ENCODE data around the gene ZNF426.
A peak's percentile ranks its signal among the peaks of the same experiment; 100 is the strongest.
"Not testable (repeated sequence)": the region's sequence is repeated elsewhere in the genome, so short reads cannot be mapped to it uniquely, and the experiment has no call there.

Gene ZNF426

DNA sequence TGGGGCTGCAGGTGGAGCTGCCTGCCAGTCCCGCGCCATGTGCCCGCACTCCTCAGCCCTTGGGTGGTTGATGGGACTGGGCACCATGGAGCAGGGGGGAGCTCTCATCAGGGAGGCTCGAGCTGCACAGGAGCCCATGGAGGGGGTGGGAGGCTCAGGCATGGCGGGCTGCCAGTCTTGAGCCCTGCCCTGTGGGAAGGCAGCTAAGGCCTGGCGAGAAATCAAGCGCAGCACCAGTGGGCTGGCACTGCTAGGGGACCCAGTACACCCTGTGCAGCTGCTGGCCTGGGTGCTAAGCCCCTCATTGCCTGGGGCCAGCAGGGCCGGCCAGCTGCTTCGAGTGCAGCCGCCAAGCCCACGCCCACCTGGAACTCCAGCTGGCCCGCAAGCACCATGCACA, 2.8 kb upstream of the ZNF426 start:
- not testable (repeated sequence) for H3K27me3 ChIP-seq (ENCODE audit: insufficient read depth, low read length); H3K4me3 ChIP-seq (ENCODE audit: low read length); H3K27ac ChIP-seq (ENCODE audit: low read depth, low read length); H3K9ac ChIP-seq (ENCODE audit: low read depth, low read length); H3K4me1 ChIP-seq (ENCODE audit: insufficient read depth, low read length); H3K36me3 ChIP-seq (ENCODE audit: insufficient read depth, low read length)
- WGBS, result 93% methylated on average over 12 of the region's 12 CpGs
- H3K9me3 ChIP-seq (ENCODE audit: insufficient read depth, low read depth, low read length), result peaks cover 15% of the 10 kb centered on the region

DNA sequence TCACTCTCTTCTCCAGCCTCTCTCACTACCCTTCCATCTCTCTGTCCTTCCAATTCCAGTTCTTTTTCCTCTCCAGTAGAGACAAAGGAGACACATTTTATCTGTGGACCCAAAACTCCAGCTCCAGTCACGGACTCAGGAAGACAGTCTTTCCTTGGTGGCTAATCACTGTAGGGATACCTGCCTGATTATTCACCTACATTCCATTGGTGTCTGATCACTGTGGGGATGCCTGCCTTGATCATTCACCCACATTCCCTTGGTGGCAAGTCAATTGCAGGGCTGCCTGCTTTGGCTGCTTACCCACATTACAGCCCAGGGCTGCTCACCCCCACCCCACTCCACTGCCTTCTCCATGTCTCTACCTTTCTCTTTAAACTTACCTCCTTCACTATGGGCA, 1.5 kb upstream of the ZNF426 start:
- H3K27ac ChIP-seq (ENCODE audit: low read depth, low read length); H3K9ac ChIP-seq (ENCODE audit: low read depth, low read length); H3K4me1 ChIP-seq (ENCODE audit: insufficient read depth, low read length); H3K4me3 ChIP-seq (ENCODE audit: low read length); H3K27me3 ChIP-seq (ENCODE audit: insufficient read depth, low read length): not testable (repeated sequence)
- Histone ChIP-seq H3K9me3 (ENCODE audit: insufficient read depth, low read depth, low read length) (peaks cover 26% of the 10 kb centered on the region), H3K36me3 (ENCODE audit: insufficient read depth, low read length) (peaks cover 20% of the 10 kb centered on the region)
- 96% methylated on average over 1 of the region's 1 CpG for WGBS

DNA sequence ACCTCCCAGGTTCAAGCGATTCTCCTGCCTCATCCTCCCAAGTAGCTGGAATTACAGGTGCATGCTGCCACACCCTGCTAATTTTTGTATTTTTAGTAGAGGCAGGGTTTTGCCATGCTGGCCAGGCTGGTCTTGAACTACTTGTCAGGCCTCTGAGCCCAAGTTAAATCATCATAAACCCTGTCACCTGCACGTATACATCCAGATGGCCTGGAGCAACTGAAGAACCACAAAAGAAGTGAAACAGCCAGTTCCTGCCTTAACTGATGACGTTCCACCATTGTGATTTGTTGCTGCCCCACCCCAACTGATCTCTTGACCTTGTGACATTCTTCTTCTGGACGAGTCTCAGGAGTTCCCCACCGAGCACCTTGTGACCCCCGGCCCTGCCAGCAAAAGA, 756 bp upstream of the ZNF426 start:
- peak overlapping the region; percentile 83; the same call in 1 of the 2 replicates for H3K9ac ChIP-seq (ENCODE audit: low read depth, low read length)
- peaks cover 27% of the 10 kb centered on the region for H3K36me3 ChIP-seq (ENCODE audit: insufficient read depth, low read length)
- H3K4me1 ChIP-seq (ENCODE audit: insufficient read depth, low read length); H3K27ac ChIP-seq (ENCODE audit: low read depth, low read length); H3K27me3 ChIP-seq (ENCODE audit: insufficient read depth, low read length): not testable (repeated sequence)
- 84% methylated on average over 6 of the region's 6 CpGs for WGBS
- H3K4me3 ChIP-seq (ENCODE audit: low read length), result peak overlapping the region; percentile 92
- peaks cover 33% of the 10 kb centered on the region for H3K9me3 ChIP-seq (ENCODE audit: insufficient read depth, low read depth, low read length)

DNA sequence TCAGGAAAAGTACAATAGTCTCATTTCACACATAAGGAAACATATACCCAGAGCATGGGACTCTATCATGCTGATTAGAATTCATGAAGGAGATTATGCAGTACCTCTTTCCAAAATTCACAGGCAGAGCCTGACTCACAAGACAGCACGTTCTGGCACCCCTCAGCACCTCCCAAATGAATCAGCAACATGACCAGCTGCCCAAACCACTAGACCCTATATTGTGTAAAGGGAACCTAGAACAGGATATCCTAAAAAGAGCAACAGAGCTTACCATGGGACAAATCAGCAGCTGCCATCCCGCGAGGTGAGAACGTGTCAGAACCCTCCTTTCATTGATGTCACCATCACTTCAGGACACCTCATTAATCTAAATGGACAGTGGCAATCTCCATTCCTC, 2.5 kb downstream of the ZNF426 start:
- H3K4me3 ChIP-seq (ENCODE audit: low read length), result no peak overlapping the region
- H3K9ac ChIP-seq (ENCODE audit: low read depth, low read length), result no peak overlapping the region
- H3K27me3 ChIP-seq (ENCODE audit: insufficient read depth, low read length), result no peaks in the 10 kb centered on the region
- H3K9me3 ChIP-seq (ENCODE audit: insufficient read depth, low read depth, low read length), result peaks cover 59% of the 10 kb centered on the region
- peaks cover 59% of the 10 kb centered on the region for H3K36me3 ChIP-seq (ENCODE audit: insufficient read depth, low read length)
- no peaks in the 10 kb centered on the region for H3K4me1 ChIP-seq (ENCODE audit: insufficient read depth, low read length)
- no peak overlapping the region for H3K27ac ChIP-seq (ENCODE audit: low read depth, low read length)
- 96% methylated on average over 4 of the region's 4 CpGs for WGBS

DNA sequence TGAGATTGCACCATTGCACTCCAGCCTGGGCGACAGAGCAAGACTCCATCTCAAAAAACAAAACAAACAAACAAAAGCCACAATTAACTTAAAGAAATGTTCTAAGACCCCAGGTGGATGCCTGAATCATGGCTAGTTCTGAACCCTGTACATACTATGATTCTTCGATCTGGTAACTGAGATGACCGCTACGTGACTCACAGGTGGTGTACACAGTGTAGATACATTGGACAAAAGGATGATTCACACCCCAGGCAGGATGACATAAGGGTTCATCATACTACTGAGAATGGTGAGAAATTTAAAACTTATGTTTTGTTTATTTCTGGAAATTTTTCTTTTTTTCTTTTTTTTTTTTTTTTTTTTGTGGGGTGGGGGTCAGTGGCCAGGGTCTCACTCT, 6.5 kb downstream of the ZNF426 start:
- Histone ChIP-seq H3K27ac (ENCODE audit: low read depth, low read length) (no peak overlapping the region), H3K9ac (ENCODE audit: low read depth, low read length) (no peak overlapping the region), H3K36me3 (ENCODE audit: insufficient read depth, low read length) (peaks cover 99% of the 10 kb centered on the region), H3K4me1 (ENCODE audit: insufficient read depth, low read length) (no peaks in the 10 kb centered on the region), H3K27me3 (ENCODE audit: insufficient read depth, low read length) (no peaks in the 10 kb centered on the region), H3K9me3 (ENCODE audit: insufficient read depth, low read depth, low read length) (peaks cover 89% of the 10 kb centered on the region), H3K4me3 (ENCODE audit: low read length) (no peak overlapping the region)
- WGBS, result 99% methylated on average over 4 of the region's 4 CpGs

DNA sequence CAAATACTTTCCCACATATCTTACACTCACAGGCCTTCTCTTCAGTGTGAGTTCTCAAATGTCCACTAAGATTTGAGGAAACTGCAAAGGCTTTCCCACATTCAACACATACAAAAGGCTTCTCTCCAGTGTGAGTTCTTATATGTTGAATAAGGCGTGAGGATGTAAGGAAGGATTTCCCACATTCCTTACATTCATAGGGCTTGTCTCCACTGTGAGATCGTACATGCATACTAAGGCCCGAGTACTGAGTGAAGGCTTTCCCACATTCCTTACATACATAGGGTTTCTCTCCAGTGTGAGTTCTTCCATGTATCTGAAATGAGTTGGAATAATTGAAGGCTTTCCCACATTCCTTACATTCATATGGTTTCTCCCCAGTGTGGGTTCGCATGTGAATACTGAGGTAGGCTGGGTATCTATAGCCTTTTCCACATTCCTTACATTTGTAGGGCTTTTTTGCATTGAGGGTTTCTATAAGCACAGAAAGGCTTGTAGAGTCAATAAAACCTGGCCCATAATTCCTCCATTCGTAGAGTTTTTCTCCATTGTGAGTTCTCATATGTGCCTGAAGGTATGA, 9.6 kb downstream of the ZNF426 start:
- Histone ChIP-seq H3K4me3 (ENCODE audit: low read length) (peak overlapping the region; percentile 30), H3K4me1 (ENCODE audit: insufficient read depth, low read length) (no peaks in the 10 kb centered on the region), H3K27me3 (ENCODE audit: insufficient read depth, low read length) (no peaks in the 10 kb centered on the region), H3K36me3 (ENCODE audit: insufficient read depth, low read length) (peaks cover 95% of the 10 kb centered on the region), H3K9ac (ENCODE audit: low read depth, low read length) (no peak overlapping the region), H3K9me3 (ENCODE audit: insufficient read depth, low read depth, low read length) (peaks cover 94% of the 10 kb centered on the region), H3K27ac (ENCODE audit: low read depth, low read length) (no peak overlapping the region)
- 100% methylated on average over 2 of the region's 5 CpGs for WGBS

DNA sequence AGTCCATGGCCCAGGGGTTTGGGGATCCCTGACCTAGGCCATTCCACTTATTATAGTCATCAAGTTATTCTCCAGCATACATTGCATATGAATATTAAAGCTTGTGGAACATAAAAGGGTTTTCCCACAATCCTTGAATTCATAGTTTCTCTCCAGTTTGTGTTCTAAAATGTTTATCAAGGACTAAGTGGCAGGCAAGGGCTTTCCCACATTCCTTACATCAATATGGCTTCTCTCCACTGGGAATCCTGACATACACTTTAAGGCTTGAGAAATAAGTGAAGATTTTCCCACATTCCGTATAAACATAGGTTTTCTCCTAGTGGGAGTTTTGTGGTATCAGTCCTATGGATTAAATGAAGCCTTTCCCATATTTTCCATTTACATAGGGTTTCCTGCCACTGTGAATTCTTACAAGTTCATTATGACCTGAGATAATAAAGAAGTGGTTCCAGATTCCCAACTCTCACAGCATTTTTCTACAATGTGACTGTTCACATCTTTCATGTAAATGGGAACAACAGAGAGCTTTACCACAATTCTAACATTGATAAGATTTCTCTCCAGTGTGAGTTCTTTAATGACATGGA, 14.5 kb downstream of the ZNF426 start:
- Histone ChIP-seq H3K36me3 (ENCODE audit: insufficient read depth, low read length) (peaks cover 54% of the 10 kb centered on the region), H3K27me3 (ENCODE audit: insufficient read depth, low read length) (no peaks in the 10 kb centered on the region), H3K9me3 (ENCODE audit: insufficient read depth, low read depth, low read length) (peaks cover 95% of the 10 kb centered on the region), H3K4me3 (ENCODE audit: low read length) (0 out of 2 replicates have a peak overlapping the region, but pooled peaks have one; percentile 7), H3K4me1 (ENCODE audit: insufficient read depth, low read length) (no peaks in the 10 kb centered on the region), H3K9ac (ENCODE audit: low read depth, low read length) (no peak overlapping the region), H3K27ac (ENCODE audit: low read depth, low read length) (no peak overlapping the region)
- WGBS, result no CpG with 5 or more reads among the region's 1 CpG

DNA sequence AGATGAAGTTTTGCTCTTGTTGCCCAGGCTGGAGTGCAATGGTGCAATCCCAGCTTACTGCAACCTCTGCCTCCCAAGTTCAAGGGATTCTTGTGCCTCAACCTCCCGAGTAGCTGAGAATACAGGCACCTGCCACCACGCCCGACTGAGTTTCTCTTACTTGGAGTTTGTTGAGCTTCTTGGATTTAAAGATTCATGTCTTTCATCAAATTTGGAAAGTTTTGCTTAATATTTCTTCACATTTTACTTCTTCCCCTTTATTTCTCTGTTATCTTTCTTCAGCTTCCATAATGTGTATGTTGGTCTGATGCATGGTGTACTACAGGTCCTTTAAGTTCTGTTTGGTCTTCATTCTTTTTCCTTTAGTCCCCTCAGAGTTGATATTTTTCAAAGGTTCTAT, 31.2 kb downstream of the ZNF426 start:
- peaks cover 87% of the 10 kb centered on the region for H3K9me3 ChIP-seq (ENCODE audit: insufficient read depth, low read depth, low read length)
- H3K36me3 ChIP-seq (ENCODE audit: insufficient read depth, low read length), result no peaks in the 10 kb centered on the region
- no peaks in the 10 kb centered on the region for H3K27me3 ChIP-seq (ENCODE audit: insufficient read depth, low read length)
- H3K4me1 ChIP-seq (ENCODE audit: insufficient read depth, low read length), result no peaks in the 10 kb centered on the region
- H3K9ac ChIP-seq (ENCODE audit: low read depth, low read length), result no peak overlapping the region
- H3K27ac ChIP-seq (ENCODE audit: low read depth, low read length), result no peak overlapping the region
- 80% methylated on average over 3 of the region's 3 CpGs for WGBS
- H3K4me3 ChIP-seq (ENCODE audit: low read length), result no peak overlapping the region

DNA sequence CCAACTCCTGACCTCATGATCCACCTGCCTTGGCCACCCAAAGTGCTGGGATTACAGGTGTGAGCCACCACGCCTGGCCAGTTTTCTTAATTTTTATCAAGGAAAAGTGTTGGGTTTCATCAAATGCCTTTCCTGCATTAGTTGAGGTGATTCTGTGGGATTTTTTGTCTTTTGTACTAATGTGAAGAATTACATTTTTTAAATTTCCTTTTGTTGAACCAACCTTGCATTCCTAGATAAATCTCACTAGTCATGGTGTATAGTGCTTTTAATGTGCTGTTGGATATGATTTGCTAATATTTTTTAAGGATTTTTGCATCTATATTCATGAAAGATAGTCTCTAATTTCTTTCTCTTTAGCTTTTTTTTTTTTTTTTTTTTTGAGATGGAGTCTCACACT, 37.6 kb downstream of the ZNF426 start:
- H3K9me3 ChIP-seq (ENCODE audit: insufficient read depth, low read depth, low read length), result peaks cover 69% of the 10 kb centered on the region
- no peaks in the 10 kb centered on the region for H3K4me1 ChIP-seq (ENCODE audit: insufficient read depth, low read length)
- WGBS, result 89% methylated on average over 1 of the region's 1 CpG
- H3K9ac ChIP-seq (ENCODE audit: low read depth, low read length), result no peak overlapping the region
- H3K4me3 ChIP-seq (ENCODE audit: low read length), result no peak overlapping the region
- no peaks in the 10 kb centered on the region for H3K27me3 ChIP-seq (ENCODE audit: insufficient read depth, low read length)
- H3K36me3 ChIP-seq (ENCODE audit: insufficient read depth, low read length), result no peaks in the 10 kb centered on the region
- no peak overlapping the region for H3K27ac ChIP-seq (ENCODE audit: low read depth, low read length)

DNA sequence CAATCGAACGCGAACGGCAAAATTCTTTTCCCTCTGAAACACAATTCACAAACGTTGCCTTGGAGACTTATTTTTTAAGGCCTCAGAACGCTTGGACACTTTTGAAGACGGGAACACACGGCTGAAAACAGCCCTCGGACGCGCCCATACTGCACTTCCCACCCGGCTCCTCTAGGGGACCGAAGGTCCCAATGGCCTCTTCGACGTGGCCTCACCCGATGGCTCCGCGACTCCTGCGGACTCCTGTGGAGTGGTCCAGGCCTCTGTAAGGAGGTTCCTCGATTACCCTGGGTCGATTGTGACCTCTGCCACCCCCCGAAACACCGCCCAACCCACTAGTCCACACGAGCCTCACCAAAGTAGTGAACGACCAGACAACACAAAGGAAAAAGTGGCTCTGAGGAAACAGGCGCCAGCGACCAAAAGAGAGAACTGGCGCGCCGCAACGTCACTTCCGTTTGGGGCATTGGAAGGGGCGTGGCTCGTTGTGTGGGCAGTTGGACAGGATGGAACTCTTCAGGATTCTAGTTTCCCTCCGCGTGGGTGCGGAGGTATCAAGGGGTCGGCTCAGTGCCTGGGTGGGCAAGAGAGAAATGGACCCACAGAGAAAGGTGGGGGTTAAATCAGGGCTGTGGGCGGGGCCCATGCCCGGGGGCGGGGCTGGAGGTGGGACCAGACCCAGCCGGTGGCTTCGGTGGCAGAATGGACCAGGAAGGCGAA, 40.1 kb downstream of the ZNF426 start, which contains the start of gene ZNF560:
ZNF560 (minus strand) TSS at position 434 of the 720 bp plus-strand sequence. CDS start 23,303 bp downstream, outside the sequence.
- Histone ChIP-seq H3K27ac (ENCODE audit: low read depth, low read length) (no peak within 1 kb of the TSS), H3K9me3 (ENCODE audit: insufficient read depth, low read depth, low read length) (peaks cover 66% of the 10 kb centered on the region), H3K9ac (ENCODE audit: low read depth, low read length) (peak within 1 kb of the TSS; percentile 74), H3K4me3 (ENCODE audit: low read length) (peak within 1 kb of the TSS; percentile 67), H3K36me3 (ENCODE audit: insufficient read depth, low read length) (no peaks in the 10 kb centered on the region), H3K4me1 (ENCODE audit: insufficient read depth, low read length) (no peaks in the 10 kb centered on the region), H3K27me3 (ENCODE audit: insufficient read depth, low read length) (no peaks in the 10 kb centered on the region)
- 78% methylated on average over 44 of the region's 44 CpGs for WGBS

DNA sequence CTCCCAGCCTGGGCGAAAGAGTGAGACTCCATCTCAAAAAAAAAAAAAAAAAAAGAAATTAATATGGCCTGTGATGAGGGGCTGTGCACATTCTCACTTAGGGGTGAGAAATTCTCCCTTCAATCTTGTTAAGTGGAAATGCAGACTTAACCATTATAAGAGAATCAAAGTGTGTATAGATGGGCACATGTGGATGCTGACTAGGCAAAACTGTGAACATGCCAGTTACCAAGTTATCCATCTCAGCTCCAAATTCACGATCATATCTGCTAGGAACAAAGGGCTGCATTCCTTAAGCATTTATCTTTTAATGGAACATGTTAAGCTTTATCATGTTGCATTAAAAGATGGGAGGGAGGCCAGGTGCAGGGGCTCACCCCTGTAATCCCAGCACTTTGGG, 44.3 kb downstream of the ZNF426 start:
- no peak overlapping the region for H3K27ac ChIP-seq (ENCODE audit: low read depth, low read length)
- no peak overlapping the region for H3K4me3 ChIP-seq (ENCODE audit: low read length)
- H3K4me1 ChIP-seq (ENCODE audit: insufficient read depth, low read length), result no peaks in the 10 kb centered on the region
- 77% methylated on average over 1 of the region's 2 CpGs for WGBS
- no peak overlapping the region for H3K9ac ChIP-seq (ENCODE audit: low read depth, low read length)
- H3K36me3 ChIP-seq (ENCODE audit: insufficient read depth, low read length), result no peaks in the 10 kb centered on the region; the same call in 1 of the 2 replicates
- H3K9me3 ChIP-seq (ENCODE audit: insufficient read depth, low read depth, low read length), result peaks cover 75% of the 10 kb centered on the region
- H3K27me3 ChIP-seq (ENCODE audit: insufficient read depth, low read length), result no peaks in the 10 kb centered on the region

All from HUES64 (cell line).